Fibroblast of lung (primary cell): Measurements from ENCODE around the gene UBE2V1. TPM values are rescaled to one million over a fixed set of nuclear protein-coding genes. Genes with fewer than 3 reads are reported as not detected.

Source experiments
- DNase-seq, 2 donors: peaks; one replicate each; pipeline versions ENCODE4 v3.0.0 to v3.0.0-alpha.2; 2010; ENCODE audit warnings: low read depth in 2 of 2
- H2AFZ ChIP-seq: 2 replicates; pipeline ENCODE4 v1.5.1; 2012; ENCODE audit warnings: low read length, control low read depth, inconsistent platforms
- H3K27ac ChIP-seq: 2 replicates; pipeline ENCODE4 v1.5.1; 2011; ENCODE audit warnings: low read length, control low read depth; ENCODE audit not compliant: insufficient read depth
- H3K27me3 ChIP-seq: 2 replicates; pipeline ENCODE4 v1.5.1; 2011; ENCODE audit warnings: mild to moderate bottlenecking, low read length; ENCODE audit not compliant: control insufficient read depth, insufficient read depth
- H3K36me3 ChIP-seq: 2 replicates; pipeline ENCODE4 v1.5.1; 2011; ENCODE audit warnings: low read length; ENCODE audit not compliant: control insufficient read depth, insufficient read depth
- H3K4me1 ChIP-seq: 2 replicates; pipeline ENCODE4 v1.5.1; 2011; ENCODE audit warnings: low read length; ENCODE audit not compliant: control insufficient read depth, insufficient read depth; ENCODE audit errors: extremely low read depth
- H3K4me2 ChIP-seq: 2 replicates; pipeline ENCODE4 v1.5.1; 2011; ENCODE audit warnings: low read length, control low read depth; ENCODE audit not compliant: insufficient read depth; ENCODE audit errors: extremely low read depth
- H3K4me3 ChIP-seq, 4 experiments: fragments of 200-600 bp in 1 of 4; sonication (generic) in 1 of 4; replicated peaks in 1 of 4; 2 replicates each; pipeline ENCODE4 v1.5.1; 2011 to 2016; ENCODE audit warnings: low read length in 4 of 4, low read depth in 3 of 4, mild to moderate bottlenecking in 3 of 4, control low read depth in 2 of 4, inconsistent platforms in 1 of 4, mixed read lengths in 1 of 4; ENCODE audit not compliant: insufficient read depth in 1 of 4; ENCODE audit errors: control extremely low read depth in 1 of 4
- H3K79me2 ChIP-seq: 2 replicates; pipeline ENCODE4 v1.5.1; 2012; ENCODE audit warnings: mild to moderate bottlenecking, low read length, inconsistent platforms; ENCODE audit not compliant: control insufficient read depth, insufficient read depth
- H3K9ac ChIP-seq: 2 replicates; pipeline ENCODE4 v1.5.1; 2011; ENCODE audit warnings: mild to moderate bottlenecking, low read length, control low read depth; ENCODE audit not compliant: insufficient read depth
- H3K9me3 ChIP-seq: 2 replicates; pipeline ENCODE4 v1.5.1; 2012; ENCODE audit warnings: low read depth, low read length; ENCODE audit not compliant: control insufficient read depth, insufficient read depth
- H4K20me1 ChIP-seq: 2 replicates; pipeline ENCODE4 v1.5.1; 2011; ENCODE audit warnings: low read length; ENCODE audit not compliant: control insufficient read depth, insufficient read depth; ENCODE audit errors: extremely low read depth
- CTCF ChIP-seq, 2 donors: IDR thresholded peaks in 1 of 2; conservative IDR thresholded peaks in 1 of 2; 1 replicate in 1 of 2; 2 replicates in 1 of 2; pipeline ENCODE4 v1.5.1; 2011 to 2012; ENCODE audit warnings: low read length in 2 of 2, control low read depth in 1 of 2, inconsistent platforms in 1 of 2, low read depth in 1 of 2, mild to moderate bottlenecking in 1 of 2
- EZH2 ChIP-seq: IDR thresholded peaks from 2 replicates; pipeline ENCODE4 v1.5.1; 2012; ENCODE audit warnings: low read length, control low read depth, mild to moderate bottlenecking; ENCODE audit errors: missing control alignments
- polyA plus RNA-seq, 2 donors: library from polyadenylated mRNA; depleted of rRNA in 1 of 2; stranded (reverse) in 1 of 2; unstranded in 1 of 2; fragments of >200 nt; gene quantifications; 2 replicates each; pipeline ENCODE4 v1.2.1, GENCODE V29; 2011 to 2012; ENCODE audit warnings: missing spikeins in 1 of 2
- total RNA-seq: library from RNA; depleted of rRNA; stranded (reverse); fragments of >200 nt; gene quantifications from 2 replicates; pipeline ENCODE4 v1.2.1, GENCODE V29; 2014

Gene UBE2V1
- total and polyA plus RNA-seq, 2 donors (not counting 1 experiment from before 2014, with no cell fraction given) = 31.7 to 193 TPM

GRCh38 chr20:50123418-50123817, 10.5 kb upstream of the UBE2V1 start:
- Histone ChIP-seq H3K9ac (no peak overlapping the region), H3K9me3 (no peaks in the 10 kb centered on the region), H3K36me3 (peaks cover 24% of the 10 kb centered on the region), H3K4me3 (no peak overlapping the region), H3K4me2 (no peak overlapping the region), H2AFZ (no peak overlapping the region), H3K27ac (no peak overlapping the region), H4K20me1 (no peaks in the 10 kb centered on the region), H3K27me3 (no peaks in the 10 kb centered on the region), H3K79me2 (no peaks in the 10 kb centered on the region), H3K4me1 (peaks cover 9% of the 10 kb centered on the region)
- no peak for TF ChIP-seq EZH2
- no peak for TF ChIP-seq CTCF (conservative IDR thresholded peaks at IDR 0.05 in 1 of 2, IDR thresholded peaks at IDR 0.05 in 1 of 2; ENCODE audit: low read depth in 1 of 2, low read length in 2 of 2)
- no peak for DNase-seq

- peaks cover 17% of the 10 kb centered on the region for H3K36me3 ChIP-seq
- H3K9ac ChIP-seq = no peak overlapping the region
- TF ChIP-seq CTCF (conservative IDR thresholded peaks at IDR 0.05 in 1 of 2, IDR thresholded peaks at IDR 0.05 in 1 of 2; ENCODE audit: low read depth in 1 of 2, low read length in 2 of 2) (no peak), EZH2 (no peak)
These were observed 9.8 kb upstream of the UBE2V1 start for GRCh38 chr20:50122763-50123162.

GRCh38 chr20:50121858-50122271, 8.9 kb upstream of the UBE2V1 start:
- H3K9ac ChIP-seq = no peak overlapping the region
- DNase-seq = peak in 1 of 2 donors; percentile 58
- no peak overlapping the region for H3K27ac ChIP-seq
- no peak overlapping the region for H2AFZ ChIP-seq
- H3K4me3 ChIP-seq = no peak overlapping the region
- peaks cover 13% of the 10 kb centered on the region for H3K36me3 ChIP-seq
- no peak overlapping the region for H3K4me2 ChIP-seq
- H3K4me1 ChIP-seq = peaks cover 9% of the 10 kb centered on the region
- no peaks in the 10 kb centered on the region for H3K9me3 ChIP-seq
- TF ChIP-seq CTCF (conservative IDR thresholded peaks at IDR 0.05 in 1 of 2, IDR thresholded peaks at IDR 0.05 in 1 of 2; ENCODE audit: low read depth in 1 of 2, low read length in 2 of 2) (no peak), EZH2 (no peak)
- H3K79me2 ChIP-seq = no peaks in the 10 kb centered on the region
- H4K20me1 ChIP-seq = no peaks in the 10 kb centered on the region
- H3K27me3 ChIP-seq = no peaks in the 10 kb centered on the region

More at GRCh38 chr20:50122763-50123162, 9.8 kb upstream of the UBE2V1 start:
- no peaks in the 10 kb centered on the region for H4K20me1 ChIP-seq
- DNase-seq = no peak
- H3K9me3 ChIP-seq = no peaks in the 10 kb centered on the region
- no peak overlapping the region for H3K4me2 ChIP-seq
- no peak overlapping the region for H3K27ac ChIP-seq
- no peaks in the 10 kb centered on the region for H3K79me2 ChIP-seq
- no peak overlapping the region for H3K4me3 ChIP-seq
- H2AFZ ChIP-seq = no peak overlapping the region
- peaks cover 9% of the 10 kb centered on the region for H3K4me1 ChIP-seq
- H3K27me3 ChIP-seq = no peaks in the 10 kb centered on the region
